SK-N-SH treated with all-trans-retinoic acid at 6 μM for 48 hours (cell line): ENCODE results near the gene OR7C2.

Source experiments
- ARNTL ChIP-seq: fragments of 450-650 bp; formaldehyde crosslinking; IDR thresholded peaks from 2 replicates; pipeline ENCODE4 v1.5.0; 2020; ENCODE audit warnings: low read depth, mild to moderate bottlenecking, moderate library complexity, borderline replicate concordance
- BACH2 ChIP-seq: fragments of 250-450 bp; sonication (Bioruptor Pico); IDR thresholded peaks from 2 replicates; pipeline ENCODE4 v1.9.0; 2021; ENCODE audit warnings: mild to moderate bottlenecking, borderline replicate concordance
- CREB5 ChIP-seq: fragments of 250-450 bp; sonication (Bioruptor Pico); IDR thresholded peaks from 2 replicates; pipeline ENCODE4 v1.5.1; 2020; ENCODE audit warnings: low read depth, mild to moderate bottlenecking, moderate library complexity
- CSDC2 ChIP-seq: fragments of 250-450 bp; sonication (Bioruptor Pico); IDR thresholded peaks from 2 replicates; pipeline ENCODE4 v1.5.0; 2020; ENCODE audit warnings: mild to moderate bottlenecking, moderate library complexity
- ESRRG ChIP-seq: fragments of 250-450 bp; sonication (Bioruptor Pico); IDR thresholded peaks from 2 replicates; pipeline ENCODE4 v1.6.1; 2021; ENCODE audit warnings: mild to moderate bottlenecking
- ISL1 ChIP-seq: fragments of 250-450 bp; sonication (Bioruptor Pico); IDR thresholded peaks from 2 replicates; pipeline ENCODE4 v2.1.2; 2022; ENCODE audit warnings: mild to moderate bottlenecking, moderate library complexity
- PATZ1 ChIP-seq: fragments of 250-450 bp; sonication (Bioruptor Pico); IDR thresholded peaks from 2 replicates; pipeline ENCODE4 v1.8.0; 2020; ENCODE audit warnings: mild to moderate bottlenecking, moderate library complexity, borderline replicate concordance
- POU6F1 ChIP-seq: fragments of 250-450 bp; sonication (Bioruptor Pico); IDR thresholded peaks from 2 replicates; pipeline ENCODE4 v1.8.0; 2021; ENCODE audit warnings: low read depth, mild to moderate bottlenecking, moderate library complexity, borderline replicate concordance
- PPARA ChIP-seq: fragments of 250-450 bp; sonication (Bioruptor Pico); IDR thresholded peaks from 2 replicates; pipeline ENCODE4 v1.5.0; 2020; ENCODE audit warnings: mild to moderate bottlenecking, borderline replicate concordance
- RARB ChIP-seq: fragments of 250-450 bp; sonication (Bioruptor Pico); IDR thresholded peaks from 2 replicates; pipeline ENCODE4 v1.8.0; 2021; ENCODE audit warnings: mild to moderate bottlenecking, moderate library complexity
- ZFP3 ChIP-seq: fragments of 250-450 bp; sonication (Bioruptor Pico); IDR thresholded peaks from 2 replicates; pipeline ENCODE4 v1.5.0; 2020; ENCODE audit warnings: mild to moderate bottlenecking, moderate library complexity
- ZFP30 ChIP-seq: fragments of 450-650 bp; formaldehyde crosslinking; IDR thresholded peaks from 2 replicates; pipeline ENCODE4 v1.5.0; 2022; ENCODE audit warnings: mild to moderate bottlenecking, moderate library complexity
- ZNF70 ChIP-seq: fragments of 450-650 bp; formaldehyde crosslinking; IDR thresholded peaks from 2 replicates; pipeline ENCODE4 v1.5.0; 2020; ENCODE audit warnings: mild to moderate bottlenecking, moderate library complexity
- TF ChIP-seq, protein P1 (sequence below): fragments of 250-450 bp; sonication (Bioruptor Pico); IDR thresholded peaks from 2 replicates; pipeline ENCODE4 v1.5.1; 2021; ENCODE audit warnings: mild to moderate bottlenecking, moderate library complexity

DNA sequence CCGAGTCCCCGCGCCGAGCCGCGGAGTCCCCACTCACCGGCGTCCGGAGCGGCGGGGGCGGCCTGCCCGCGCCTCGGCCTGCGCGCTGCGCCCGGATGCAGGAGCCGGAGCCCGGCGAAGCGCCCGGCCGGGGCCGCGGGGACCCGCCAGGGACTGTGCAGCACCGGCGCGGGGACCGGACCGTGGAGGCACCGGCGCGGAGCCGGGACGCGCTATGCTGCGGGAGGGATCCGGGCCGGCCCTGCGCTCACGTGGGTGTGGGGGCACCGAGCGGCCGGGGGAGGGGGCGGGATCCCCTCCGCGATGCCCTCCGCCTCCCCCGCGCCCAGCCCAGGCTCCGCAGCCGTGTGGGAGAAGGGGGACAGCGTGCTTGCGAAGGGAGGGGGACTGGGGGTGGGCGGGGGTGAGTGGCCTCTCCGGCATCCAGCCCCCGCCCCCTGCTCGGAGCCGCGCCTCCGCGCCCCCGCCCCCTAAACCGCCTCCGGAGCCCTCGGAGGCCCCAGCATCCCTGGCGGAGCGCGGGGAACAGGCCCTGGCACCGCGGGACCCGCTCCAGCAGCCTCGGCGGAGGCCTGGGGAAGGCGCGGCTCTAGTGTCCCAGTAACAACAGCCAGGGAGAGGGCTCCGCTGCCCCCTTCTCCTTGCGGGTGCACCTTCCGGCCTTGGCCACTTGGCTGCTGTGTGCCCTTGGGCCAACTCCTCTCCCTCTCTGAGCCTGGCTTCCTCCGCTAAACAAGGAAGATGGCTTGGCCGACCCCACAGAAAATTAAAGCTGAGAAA lies 38.4 kb downstream of the OR7C2 start, which contains the start of gene SLC1A6:
- TF ChIP-seq, protein P1, sequence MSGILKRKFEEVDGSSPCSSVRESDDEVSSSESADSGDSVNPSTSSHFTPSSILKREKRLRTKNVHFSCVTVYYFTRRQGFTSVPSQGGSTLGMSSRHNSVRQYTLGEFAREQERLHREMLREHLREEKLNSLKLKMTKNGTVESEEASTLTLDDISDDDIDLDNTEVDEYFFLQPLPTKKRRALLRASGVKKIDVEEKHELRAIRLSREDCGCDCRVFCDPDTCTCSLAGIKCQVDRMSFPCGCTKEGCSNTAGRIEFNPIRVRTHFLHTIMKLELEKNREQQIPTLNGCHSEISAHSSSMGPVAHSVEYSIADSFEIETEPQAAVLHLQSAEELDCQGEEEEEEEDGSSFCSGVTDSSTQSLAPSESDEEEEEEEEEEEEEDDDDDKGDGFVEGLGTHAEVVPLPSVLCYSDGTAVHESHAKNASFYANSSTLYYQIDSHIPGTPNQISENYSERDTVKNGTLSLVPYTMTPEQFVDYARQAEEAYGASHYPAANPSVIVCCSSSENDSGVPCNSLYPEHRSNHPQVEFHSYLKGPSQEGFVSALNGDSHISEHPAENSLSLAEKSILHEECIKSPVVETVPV: no peak
- no peak for TF ChIP-seq CREB5 (CRISPR knock-in tag)
- TF ChIP-seq ZFP30: no peak
- no peak for TF ChIP-seq POU6F1 (CRISPR knock-in tag)
- no peak for TF ChIP-seq CSDC2 (CRISPR knock-in tag)
- no peak for TF ChIP-seq PPARA
- TF ChIP-seq ESRRG (CRISPR knock-in tag): no peak
- no peak for TF ChIP-seq BACH2 (CRISPR knock-in tag)
- no peak for TF ChIP-seq ZNF70 (CRISPR knock-in tag)
- no peak for TF ChIP-seq ARNTL (CRISPR knock-in tag)
- no peak for TF ChIP-seq PATZ1 (CRISPR knock-in tag)
- TF ChIP-seq ZFP3 (CRISPR knock-in tag): no peak
- no peak for TF ChIP-seq RARB (CRISPR knock-in tag)
- no peak for TF ChIP-seq ISL1 (CRISPR knock-in tag)
